Activated naive CD4-positive, alpha-beta T cell treated with anti-CD3 and anti-CD28 coated beads, Interleukin-2, amount 50 U/mL, for 16 hours (primary cell): ENCODE measurements around the gene ARMH4.

Experiments
- DNase-seq: peaks from one replicate; pipeline ENCODE4 v3.0.0-alpha.2; 2020

Gene ARMH4, protein sequence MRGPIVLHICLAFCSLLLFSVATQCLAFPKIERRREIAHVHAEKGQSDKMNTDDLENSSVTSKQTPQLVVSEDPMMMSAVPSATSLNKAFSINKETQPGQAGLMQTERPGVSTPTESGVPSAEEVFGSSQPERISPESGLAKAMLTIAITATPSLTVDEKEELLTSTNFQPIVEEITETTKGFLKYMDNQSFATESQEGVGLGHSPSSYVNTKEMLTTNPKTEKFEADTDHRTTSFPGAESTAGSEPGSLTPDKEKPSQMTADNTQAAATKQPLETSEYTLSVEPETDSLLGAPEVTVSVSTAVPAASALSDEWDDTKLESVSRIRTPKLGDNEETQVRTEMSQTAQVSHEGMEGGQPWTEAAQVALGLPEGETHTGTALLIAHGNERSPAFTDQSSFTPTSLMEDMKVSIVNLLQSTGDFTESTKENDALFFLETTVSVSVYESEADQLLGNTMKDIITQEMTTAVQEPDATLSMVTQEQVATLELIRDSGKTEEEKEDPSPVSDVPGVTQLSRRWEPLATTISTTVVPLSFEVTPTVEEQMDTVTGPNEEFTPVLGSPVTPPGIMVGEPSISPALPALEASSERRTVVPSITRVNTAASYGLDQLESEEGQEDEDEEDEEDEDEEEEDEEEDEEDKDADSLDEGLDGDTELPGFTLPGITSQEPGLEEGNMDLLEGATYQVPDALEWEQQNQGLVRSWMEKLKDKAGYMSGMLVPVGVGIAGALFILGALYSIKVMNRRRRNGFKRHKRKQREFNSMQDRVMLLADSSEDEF

DNA sequence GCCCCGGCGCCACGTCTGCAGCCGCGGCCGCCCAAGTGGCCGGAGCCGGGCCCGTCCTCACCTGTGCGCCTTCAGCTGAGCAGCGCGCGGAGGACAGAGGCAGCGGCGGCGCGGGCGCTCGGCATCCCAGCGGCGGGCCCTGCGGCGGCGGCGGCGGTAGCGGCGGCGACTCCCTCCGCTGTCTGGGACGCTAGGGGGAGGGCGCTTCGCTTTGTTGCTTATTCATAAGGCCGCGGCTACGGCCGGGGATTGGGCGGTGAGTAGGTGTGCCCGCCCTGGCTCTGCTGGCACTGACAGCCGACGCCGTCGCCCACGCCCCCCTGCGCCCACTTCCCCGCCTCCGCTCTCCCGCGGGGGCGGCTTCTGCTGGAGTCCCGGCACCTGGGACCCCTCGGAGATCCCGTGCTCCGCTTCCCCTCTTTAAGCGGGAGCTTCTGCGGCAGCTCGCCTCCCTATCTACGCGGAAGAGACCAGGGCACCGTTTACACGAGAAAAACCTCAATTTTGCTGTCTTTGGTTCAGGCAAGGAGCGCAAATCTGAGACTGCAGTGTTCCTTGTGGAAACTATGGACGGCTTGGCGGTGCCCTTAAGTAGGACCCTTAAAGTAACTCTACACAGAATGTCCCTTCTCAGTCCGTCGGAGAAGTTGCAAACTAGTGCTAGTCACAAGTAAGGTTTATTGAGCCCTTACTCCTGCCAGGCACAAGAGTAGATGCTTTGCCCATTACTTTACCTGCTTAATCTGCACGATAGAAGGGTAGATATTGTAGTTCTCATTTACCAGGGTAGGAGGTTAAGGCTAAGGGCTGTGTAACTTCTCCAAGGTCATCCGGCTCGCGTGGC is at the start of gene ARMH4:
Gene ARMH4, minus strand, starts transcription at position 200 of the 844 bp plus-strand sequence. CDS start 12,855 bp downstream, outside the sequence.
- peak; percentile 61 for DNase-seq

DNA sequence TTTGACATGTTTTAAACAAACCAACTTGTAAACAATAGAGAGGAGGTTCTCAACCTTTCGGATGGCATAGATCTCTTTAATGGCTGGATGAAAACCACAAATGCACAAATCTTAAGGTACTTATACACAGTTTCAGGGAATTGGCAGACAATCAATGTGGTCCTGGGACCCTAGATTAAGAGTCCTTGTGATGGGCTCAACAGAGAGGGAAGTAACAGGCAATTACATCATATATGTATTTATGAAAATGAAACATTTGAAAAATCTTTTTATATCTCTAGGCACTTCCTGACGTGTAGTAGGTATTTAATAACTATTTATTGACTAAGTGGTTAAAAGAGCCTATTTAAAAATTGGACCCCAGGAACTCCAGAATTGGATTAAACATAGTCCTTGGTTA is 48.8 kb upstream of the ARMH4 start:
- no peak for DNase-seq

DNA sequence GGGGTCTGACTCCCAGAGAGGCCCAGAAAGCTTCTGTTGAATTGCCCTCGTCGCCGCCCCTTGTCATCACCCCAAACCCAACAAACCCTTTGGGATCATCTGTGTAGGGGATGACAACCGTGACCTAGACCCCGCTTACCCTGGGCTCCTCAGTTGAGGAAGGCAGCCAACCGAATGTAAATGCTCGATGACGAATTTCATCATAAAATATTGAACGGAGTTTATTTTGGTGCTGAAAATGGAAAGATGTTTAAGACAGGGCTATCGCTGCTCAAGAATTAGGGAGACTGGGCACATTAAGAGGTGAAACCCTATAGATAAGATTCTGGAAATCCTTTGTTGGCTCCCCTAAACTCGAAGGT is 48.4 kb upstream of the ARMH4 start:
- DNase-seq: no peak

DNA sequence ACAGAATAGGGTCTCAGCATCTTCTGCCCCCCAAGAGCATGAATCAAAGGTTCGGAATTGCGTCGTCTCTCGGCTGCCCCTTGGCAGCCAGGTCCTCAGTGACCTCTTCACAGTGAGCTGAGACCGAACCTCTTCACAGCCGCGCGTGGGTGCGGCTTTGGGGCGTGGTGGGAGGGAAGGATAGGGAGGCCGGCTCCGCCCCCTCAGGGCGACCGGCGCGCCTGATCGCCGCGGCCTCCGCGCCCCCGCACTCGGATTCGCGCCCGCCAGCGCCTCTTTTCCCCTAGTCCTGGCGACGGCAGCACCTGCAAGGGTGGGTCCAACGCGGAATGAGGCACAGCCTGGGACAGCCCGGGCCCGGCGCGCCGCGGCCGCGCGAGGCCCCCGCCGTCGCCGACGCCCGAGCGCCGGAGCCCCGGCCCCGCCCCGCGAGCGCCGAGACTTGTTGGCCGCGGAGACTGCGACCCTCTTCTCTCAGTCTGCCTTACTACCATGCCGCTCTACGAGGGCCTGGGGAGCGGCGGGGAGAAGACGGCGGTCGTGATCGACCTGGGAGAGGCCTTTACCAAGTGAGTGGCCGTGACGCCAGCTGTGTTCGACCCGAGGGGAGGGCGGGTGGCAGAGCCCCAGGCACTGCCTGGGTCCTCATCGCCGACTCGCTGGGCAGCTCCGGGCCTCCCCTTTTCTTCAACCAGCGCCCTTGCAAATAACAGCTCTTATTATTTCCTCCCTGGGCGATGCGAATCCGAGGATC is 47.9 kb upstream of the ARMH4 start, which contains the start of gene ACTR10:
Gene ACTR10, plus strand, starts transcription at position 424 of the 754 bp plus-strand sequence. Its CDS starts 69 bp downstream, at position 493.
- DNase-seq: peak; percentile 89

DNA sequence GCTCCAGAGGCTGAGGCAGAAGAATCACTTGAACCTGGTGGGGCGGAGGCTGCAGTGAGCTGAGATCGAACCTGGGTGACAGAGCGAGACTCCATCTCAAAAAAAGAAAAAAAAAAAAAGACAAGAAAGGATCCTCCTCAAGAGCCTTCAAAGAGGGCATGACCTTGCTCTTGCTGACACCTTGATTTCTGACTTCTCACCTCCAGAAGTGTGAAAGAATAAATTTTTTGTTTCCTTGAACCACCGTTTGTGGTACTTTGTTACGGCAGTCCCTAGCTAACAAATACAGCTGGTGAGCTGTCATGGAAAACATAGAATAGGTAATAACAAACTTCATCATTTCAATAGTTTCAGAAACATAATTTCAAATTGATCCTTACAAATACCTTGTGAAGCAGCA is 46.1 kb upstream of the ARMH4 start:
- DNase-seq: no peak

DNA sequence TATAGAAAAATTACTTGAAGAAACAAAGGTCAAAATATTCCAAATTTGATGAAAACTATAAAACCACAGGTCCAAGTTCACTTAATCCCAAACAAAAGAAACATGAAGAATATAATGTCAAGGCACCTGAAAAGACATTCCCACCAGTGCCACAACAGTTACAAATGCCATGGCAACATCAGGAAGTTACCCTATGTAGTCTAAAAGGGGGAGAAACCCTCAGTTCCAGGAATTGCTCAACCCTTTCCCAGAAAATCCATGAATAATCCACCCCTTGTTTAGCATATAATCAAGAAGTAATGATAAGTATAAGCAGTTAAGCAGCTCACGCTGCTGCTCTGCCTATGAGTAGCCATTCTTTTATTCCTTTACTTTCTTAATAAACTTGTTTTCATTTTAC is 44.2 kb upstream of the ARMH4 start:
- DNase-seq: no peak

DNA sequence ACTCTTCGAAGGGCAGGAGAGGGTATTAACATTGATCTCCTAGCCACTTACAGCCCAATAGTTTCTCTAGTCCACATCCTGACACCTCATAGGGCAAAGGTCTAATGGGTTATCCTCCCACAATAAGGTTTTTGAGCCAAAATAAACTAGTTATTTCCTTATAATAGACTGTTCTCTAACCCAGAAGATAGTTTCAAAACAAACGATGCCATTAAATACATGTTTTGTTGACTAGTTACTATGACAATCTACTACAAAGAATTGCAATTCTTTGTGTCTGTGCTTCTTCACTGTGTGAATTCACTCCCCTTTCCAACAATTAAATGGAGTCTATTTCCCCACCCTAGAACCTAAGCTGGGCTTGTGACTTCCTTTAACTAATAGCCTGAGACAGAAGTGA is 41.5 kb upstream of the ARMH4 start:
- no peak for DNase-seq

DNA sequence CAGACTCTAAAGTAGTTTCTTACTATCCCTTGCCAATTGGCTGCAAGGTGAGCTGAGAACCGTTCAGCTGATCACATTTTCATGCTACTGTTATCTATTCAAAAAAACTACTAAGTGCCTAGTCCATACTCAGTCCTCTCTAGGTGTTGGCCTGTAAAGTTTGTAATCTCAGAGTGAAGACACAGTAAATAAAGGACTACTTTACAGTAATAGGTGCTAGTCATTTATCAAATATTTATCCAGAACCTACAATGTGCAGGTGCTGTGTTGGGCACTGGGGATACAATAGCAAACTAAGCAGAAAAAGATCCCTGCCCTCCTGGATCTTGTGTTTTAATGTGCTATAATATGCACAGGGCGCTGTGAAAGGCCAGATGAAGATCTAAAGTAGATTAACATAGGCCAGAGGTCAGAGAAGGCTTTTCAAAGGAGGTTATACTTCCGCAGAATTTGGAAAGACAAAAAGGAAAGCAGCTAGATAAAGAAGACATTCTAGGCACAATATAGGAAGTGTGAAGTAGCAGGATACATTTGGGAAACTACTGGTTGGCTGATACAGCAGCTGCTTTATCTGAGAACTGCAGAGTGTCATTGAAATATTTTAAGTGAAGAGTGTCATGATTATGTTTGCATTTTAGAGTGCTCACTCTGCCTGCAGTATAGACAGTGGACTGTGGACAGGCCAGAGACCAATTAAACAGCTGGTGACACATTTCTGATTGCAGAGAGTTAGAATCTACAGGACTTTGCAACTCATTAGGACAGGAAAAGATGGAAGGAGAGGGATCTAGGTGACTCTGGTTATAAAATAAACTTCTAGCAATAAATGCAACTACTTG is 40.0 kb upstream of the ARMH4 start:
- DNase-seq: no peak

DNA sequence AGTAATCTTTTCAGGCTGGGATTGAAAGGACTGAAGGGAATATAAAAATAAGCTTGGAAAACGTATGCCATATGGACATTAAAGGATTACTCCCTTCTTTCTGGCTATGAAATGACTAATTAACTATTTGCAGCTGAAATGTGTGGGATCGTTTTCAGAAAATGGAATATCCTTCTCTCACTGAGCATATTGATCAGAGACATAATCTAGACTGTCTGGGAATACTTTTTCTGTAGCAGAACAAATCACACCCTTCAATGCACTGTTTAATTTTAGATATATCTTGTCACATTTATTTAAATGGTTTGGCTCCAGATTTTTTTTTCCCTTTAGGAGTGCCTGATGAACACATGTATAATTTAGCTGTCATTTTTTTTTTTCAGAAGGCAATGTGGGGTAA is 37.2 kb upstream of the ARMH4 start:
- no peak for DNase-seq

DNA sequence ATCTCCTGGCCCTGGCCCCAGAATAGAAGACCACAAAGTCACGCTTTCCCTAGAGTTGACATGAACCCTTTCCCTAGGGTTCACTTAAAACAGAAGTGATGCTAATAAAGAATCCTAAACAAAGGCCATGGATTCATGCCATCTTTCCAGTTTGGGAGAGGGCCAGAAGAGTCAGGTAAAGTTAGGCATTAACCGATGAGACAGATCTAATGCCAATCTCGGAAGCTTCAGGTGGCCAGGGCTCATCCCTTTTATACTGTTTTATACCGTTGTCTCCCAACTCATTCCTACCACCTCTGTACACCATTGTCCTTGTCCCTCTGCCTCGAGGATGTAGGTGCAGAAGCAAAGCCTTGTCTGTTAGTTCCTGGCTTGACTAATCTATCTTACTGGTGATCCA is 25.1 kb upstream of the ARMH4 start:
- DNase-seq: no peak

DNA sequence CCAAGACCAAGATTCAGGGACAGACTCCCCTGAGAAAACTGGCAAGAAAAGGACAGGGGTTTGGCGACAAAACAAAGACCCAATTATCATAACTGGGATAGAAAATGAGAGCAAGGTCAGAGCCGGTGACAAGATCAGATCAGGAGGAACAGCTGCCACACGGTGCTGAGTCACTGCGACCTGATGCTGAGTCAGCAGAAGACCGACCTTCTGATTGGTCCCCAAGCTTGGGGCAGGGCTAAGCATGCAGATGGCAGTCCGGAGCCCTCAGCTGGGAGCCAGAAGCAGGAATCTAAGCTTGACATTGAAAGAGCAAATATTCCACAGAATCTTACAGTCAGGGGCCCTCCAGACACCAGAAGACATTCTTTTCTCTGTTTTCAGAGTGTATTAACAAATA is 19.1 kb upstream of the ARMH4 start:
- DNase-seq: peak; percentile 41

DNA sequence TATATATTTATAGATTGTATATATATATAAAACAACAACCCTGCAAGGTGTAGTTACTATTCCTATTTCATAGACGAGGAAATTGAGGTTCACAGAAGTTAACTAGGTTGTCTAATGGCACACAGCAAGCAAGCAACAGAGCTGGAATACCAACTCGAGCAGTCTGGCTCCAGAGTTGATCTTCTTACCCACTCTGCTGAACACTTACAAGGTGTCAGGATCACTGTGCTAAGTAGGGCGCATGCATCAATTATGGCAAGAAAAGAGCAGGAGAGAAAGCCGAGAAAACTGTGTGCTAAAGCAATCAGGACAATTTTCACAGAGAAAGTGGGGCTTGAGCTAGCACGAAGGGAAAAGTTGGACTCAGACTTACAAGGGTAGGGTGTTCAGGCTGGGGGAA is 15.9 kb upstream of the ARMH4 start:
- DNase-seq: no peak

DNA sequence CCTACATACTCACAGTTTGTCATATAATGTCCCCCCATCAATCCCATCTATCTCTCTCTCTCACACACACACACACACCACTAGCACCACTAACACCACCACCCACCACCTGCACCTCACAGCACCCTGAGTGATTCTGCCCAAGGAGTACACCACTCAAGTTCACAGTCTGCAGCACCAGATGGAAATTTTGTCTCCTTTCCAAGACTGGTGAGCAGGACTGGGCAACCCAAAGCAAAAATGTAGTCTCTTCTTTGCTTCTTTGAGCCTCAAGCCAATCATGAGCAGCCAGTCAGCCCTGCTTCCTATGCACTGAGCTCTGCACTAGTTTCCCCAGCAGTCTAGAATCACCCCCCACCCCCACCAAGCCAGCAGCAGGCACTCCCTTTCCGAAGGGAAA is 15.0 kb upstream of the ARMH4 start:
- DNase-seq: no peak

DNA sequence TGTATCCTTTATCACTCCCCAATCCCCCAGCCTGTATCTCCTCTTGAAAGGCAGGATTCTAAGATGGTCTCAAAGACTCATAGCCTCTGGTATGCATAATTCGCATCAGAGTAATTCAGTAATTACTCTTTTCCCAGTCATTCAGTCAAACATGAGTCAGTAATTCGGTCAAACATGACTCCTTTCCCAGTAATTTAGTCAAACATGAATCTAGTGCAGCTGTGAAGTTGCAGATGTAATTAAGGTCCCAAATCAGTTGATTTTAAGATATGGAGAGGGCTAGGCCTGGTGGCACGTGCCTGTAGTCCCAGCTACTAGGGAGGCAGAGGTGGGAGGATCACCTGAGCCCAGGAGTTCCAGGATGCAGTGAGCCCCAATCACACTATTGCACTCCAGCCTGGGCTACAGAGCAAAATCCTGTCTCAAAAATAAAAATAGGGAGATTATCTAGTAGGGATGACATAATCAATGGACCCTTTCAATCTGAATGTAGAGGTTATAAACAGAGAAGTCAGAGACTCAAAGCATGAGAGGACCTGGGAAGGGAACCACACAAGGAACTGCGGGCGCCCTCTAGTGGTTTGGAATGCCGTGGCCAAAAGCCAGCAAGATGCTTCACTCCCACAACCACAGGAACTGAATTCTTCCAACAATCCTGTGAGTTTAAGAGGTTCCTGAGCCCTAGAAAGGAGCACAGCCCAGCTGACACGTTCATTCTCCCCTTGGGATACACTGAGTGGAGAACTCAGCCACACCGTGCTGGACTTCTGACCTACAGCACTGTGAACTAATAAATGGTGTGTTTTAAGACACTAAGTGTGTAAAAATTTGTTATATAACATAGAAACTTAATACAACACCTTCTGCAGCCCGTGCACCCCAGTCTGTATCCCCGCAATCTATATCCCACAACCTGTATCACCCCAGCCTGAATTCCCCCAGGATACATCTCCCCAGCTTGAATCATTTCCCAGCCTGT is 14.3 kb upstream of the ARMH4 start:
- DNase-seq: peak; percentile 76

DNA sequence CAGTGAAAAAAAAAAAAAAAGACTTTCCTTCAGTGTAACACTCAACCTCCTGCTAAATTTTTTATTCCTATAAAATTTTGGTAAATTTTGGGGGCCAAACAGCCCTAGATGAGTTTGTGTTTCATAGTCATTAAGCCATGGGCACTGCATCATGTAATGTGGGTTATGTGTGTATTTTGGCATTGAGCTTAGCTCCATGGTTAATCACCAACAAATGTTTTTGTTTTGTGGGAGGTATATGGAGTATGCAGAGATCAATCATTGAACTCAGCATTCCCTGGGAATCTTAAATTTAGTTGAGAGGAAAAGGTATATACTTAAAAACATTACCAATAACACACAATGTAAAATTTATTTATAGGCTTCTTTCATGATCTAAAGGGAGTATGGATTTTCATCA is 8.5 kb upstream of the ARMH4 start:
- DNase-seq: no peak

DNA sequence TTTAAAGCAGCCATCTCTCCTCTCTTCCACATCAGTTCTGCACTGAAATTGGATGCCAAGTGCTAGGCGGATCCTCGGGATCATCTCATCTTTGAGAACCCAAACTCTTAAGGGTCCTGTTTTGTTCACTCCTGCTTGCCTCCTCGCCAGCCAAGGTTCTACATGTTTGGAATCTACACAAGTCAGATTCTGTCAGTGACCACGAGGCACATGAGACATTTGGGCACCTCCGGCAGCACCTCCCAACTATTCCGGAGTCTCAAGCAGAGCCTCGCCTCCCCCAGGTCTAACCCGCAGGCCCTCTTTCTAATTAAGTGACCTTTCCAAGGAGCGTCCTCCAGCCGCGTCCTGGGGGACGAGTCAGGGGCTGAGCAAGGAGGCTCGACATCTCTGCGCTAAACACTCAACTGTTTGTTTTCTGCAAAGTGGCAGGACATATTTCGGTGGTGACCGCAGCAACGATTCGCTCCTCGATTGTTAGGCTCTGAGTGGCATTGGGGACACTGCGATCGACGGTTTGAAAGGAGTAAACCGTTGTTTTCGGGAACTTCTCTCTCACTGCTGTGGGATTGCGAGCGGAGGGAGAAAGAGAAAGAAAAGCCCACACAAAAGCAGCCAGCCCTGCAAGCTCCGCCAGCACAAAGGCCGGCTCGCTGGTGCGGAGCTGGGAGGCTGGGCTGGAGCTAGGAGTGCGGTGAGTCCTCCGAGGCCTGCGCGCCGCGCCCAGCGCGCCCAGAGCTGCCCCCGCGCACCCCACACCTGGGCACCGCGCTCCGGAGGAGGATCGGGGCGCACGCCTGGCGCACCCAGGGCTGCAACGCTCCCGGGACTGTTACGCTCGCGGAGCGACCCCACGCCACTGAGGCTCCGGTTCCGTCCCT is 640 bp downstream of the ARMH4 start:
- peak; percentile 16 for DNase-seq

DNA sequence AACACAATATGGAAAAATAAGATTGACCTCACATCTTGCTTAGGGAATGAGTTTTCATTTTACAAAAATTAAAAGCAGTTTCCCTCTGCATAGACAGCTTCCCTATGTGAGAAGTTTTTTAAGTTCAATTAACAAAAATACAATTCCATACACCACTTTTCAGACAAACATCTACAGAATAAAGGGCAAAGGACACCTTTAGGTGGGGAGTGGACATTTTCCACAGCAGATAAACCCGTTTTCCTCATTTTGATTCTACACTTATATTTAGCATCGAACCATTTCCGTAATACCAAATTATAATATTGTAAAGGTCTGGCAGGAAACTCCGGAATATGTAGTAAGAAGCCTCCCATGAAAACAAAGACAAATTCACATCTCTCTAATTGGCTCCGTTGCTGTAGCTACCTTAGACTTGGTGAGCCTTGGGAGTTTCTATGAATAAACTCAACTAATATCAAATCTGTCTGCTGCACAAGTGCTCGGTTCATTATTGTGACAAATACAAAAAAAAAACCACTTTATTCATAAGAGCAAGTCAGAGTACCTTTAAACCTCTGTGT is 1.7 kb downstream of the ARMH4 start:
- DNase-seq: no peak

DNA sequence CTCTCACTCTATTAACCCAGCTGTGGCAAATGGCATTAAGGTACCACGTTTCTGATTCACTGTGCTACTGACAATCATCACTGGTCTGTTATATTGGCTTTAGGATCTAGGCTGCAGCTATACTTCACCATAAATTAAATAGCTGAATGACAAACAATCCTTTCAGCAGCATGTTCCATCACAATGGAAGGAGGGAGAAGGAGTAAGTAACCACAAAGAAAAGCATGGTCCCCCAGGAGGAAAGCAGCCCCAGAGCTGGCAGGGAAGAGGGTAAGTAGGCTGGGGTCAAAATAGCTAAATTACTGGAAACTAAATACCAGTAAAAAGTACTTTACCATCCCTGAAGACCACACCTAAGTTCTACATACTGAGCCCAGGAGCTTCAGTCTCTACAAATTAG is 2.8 kb downstream of the ARMH4 start:
- no peak for DNase-seq

DNA sequence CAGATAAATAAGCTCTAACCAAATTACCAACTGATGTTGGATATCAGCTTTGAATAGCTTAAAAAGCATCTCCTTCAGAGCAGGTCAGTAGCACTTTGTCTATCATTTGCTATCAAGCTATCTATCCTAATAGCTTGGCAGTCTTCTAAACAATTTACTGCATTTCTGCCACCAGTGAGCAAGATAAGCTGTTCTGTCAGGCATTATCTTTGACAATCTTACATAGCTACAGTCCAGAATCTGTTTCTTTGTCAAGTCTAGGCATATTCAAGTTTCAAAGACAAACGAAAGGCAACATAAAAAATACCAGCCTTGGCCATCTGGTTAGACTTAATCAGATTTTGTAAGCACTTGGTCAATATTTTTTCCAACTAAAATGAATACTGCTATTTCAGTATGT is 5.6 kb downstream of the ARMH4 start:
- no peak for DNase-seq
